ENCODE results near the gene MTG1.
"Not testable (repeated sequence)": the region's sequence is repeated elsewhere in the genome, so short reads cannot be mapped to it uniquely, and the experiment has no call there.

MTG1 gene

DNA sequence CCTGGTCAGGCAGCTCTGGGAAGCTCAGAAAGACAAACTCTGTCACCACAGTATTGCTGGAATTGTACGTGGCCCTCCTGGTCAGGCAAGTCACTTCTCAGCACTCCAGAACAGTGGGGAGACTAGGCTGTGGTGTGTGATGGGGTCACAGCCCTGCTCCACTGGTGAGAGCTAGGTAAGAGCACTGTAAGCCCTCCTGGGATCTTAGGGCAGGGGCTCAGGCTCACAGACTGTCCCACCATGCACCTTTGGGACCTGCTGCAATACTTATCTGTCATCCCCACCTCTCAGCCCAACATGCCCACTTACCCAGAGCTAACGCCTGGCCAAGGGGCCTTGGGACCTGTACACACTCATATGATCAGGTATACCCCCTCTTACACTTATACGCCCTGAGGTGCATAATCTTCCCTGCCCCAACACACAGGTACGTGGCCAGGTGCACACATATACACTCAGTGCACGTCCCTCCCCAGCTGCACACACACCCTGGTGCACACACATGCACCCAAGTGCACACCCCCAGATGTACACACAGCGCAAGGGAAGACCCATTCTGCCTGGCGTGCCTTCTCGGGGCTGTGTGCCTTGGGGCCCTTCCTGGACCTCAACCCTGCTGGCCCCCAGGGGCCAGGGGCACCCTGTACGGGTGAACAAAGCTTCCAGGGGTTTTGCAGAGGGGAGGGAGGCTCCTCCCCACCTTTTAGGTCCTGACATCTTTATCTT lies 38.1 kb downstream of the MTG1 start:
- not testable (repeated sequence) for FAIRE-seq

DNA sequence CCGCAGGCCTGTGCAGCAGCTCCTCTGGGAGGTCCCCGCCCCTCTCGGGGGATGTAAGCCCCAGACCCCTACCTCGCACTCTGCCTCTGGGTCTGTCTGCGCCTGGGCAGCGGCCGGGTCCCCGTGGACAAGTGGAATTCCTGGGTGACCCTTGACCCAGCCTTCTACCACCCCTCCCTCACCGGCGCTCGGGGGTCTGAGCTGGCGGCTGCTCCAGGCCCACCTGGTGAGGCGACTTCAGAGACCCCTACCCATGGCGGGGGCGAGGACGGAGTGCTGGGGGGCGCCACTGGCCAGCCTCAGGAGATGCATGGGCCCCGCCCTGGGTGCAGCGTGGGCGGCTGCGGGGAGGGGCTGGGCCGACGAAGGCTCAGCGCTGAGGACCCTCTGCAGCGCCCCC lies 38.8 kb downstream of the MTG1 start:
- FAIRE-seq = not testable (repeated sequence)

DNA sequence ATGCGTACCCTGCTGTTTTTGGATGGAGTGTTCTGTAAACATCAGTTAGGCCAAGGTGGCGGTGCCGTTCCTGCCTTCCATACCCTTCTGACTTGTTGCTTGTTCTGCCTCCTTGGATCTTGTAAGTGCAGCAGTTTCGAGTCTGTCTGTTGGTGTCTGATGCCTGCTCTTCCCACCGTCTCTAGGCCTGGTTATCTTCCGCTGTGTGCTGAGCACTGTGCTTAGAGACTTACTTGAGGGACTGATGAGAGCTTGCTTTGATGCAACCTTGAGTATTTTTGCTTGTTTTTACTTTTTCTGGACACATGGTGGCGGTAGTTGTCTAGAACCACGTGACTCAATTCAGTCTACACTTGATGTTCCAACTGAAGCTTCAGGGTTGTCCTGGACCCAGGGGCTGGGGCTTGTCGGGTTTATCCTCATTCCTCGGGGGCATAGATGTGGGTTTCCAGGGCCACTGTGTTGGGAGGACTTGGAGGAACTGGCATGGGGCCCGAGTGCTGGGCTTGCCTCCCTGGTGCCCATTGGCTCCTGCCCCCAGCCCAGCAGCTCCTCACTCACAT lies 44.8 kb downstream of the MTG1 start:
- FAIRE-seq = no peak

DNA sequence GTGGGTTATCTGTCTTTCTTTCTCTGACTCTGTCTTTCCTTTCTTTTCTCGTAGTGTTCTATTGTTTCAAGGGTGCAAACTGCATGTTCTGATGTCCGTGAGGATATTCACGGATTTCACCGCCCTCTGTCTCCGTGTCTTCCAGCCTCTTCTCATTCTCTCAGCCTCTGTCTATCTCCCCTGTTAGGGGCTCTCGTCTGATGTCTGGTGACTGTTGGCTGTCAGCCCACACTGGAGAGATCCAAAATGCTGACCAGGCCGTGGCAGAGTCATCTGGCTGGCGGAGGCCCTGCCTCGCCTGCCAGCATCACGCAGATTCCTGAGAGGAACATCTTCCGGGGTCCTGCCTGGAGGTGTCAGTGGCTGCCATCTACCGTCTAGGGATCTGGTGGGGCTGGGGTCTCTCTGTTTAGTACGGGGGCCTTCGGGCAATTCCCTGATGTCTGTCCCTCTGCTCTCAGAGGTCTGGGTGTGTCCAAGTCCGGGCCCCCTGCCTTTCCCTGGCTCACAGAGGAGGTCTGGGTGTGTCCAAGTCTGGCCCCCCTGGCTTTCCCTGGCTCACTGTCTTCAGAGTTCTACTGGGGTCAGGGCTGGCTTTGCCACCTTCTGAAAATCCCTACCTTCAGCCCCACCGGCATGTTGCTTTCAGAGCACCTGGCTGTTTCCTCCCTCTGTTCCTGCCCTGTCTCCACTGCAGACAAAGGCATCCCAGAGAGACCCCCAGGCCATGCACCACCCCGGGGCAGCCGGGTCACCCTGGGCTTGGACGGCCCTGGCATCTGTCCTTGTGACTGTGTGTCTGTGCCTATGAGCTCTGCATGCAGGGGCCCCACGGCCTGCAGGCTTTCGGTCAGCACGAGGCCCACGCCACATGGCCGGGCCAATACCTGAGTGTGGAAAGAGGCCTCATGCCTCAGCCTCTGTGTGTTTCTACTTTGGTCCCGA lies 45.8 kb downstream of the MTG1 start:
- no peak for FAIRE-seq

DNA sequence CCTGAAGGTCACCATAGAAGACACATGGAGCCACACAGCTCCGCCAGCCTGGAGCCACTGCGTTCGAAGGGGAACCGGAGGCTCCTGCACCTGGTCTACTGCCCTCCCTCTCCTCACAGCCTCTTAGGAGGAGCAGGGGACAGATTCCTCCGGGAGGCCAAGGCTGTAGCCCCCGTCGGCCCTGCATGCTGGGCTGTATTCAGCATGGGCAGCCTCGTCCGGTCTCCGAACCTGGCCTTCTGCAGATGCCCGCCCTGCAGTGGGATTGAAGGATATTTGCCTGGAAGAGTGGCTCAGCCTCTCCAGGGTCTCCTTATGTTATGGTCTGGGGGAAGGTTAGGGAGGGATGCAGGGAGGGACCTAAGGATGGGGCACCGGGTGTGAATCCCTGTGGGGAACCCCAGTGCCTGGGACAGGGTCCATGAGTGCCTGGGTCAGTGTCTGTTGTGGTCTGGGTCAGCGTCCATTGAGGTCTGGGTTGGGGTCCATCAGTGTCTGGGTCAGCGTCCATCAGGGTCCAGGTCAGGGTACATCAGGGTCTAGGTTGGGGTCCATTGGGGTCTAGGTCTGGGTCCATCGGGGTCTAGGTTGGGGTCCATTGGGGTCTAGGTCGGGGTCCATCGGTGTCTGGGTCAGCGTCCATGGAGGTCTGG lies 46.8 kb downstream of the MTG1 start:
- no peak for FAIRE-seq

DNA sequence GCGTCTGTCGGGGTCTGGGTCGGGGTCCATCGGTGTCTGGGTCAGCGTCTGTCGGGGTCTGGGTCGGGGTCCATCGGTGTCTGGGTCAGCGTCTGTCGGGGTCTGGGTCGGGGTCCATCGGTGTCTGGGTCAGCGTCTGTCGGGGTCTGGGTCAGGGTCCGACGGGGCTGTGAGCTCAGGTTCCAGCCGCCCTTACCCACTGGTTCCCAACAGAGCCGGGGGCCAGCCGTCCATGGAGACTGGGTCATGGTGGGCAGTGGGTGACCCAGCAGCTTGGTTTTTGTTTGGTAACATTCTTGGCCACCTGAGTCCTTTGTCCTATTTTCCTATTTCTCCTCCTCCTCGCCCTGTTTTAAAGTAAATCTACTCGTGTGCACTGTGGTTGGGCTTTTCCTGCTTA lies 47.4 kb downstream of the MTG1 start:
- not testable (repeated sequence) for FAIRE-seq

DNA sequence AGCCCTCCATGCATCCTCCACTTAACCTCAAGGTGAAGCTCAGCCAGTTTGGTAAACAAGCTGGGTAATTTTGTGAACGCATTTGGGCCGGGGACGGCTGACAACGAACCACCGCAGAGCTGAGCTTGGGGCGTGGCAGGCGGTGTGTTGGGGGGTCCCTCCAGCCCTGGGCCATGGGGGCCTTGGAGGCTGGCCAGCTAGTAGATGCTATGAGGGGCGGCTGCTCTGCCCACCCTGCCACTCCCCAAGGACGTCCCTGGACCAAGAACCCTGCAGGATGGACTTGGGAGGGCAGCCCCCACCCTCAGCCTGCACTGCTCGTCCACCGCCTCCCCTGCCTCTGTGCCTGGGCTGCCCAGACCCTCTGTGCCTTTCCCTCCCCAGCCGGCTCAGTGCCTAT lies 47.8 kb downstream of the MTG1 start:
- FAIRE-seq = no peak

DNA sequence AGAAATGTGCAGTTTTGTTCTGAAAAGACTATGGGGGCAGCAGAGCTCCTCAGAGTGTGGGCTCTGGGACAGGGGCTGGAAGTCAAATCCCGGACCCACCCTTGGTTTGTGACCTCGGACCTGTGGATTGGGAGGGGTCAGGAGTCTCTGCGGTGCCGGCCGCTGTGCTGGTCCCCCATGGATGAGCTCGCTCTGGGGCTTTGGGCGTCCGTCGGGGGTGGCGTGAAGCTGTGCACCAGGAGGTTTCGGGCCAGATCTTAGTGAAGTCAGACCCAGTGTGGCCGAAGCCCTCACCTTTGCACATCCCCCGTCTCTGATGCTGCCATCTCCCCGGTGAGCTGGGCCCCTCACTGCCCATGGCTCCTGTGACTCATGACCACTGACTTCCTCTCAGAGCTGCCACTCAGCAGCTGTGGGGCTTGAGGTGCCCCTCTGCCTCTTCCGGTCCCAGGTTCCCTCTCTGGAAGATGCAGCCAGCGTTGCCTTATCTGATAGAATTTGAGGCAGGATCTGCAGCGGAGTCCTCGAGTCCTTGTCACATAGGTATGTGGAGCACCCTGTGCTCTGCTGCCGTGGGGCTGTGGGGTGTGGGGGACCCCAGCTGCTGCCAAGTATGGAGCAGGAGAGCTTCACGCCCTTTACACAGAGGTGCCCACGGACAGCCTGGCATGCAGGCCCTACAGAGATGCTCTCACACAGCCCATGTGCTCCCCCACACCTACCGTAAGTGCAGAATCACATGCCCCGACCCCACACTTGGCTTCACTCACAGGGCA lies 48.4 kb downstream of the MTG1 start:
- no peak for FAIRE-seq

DNA sequence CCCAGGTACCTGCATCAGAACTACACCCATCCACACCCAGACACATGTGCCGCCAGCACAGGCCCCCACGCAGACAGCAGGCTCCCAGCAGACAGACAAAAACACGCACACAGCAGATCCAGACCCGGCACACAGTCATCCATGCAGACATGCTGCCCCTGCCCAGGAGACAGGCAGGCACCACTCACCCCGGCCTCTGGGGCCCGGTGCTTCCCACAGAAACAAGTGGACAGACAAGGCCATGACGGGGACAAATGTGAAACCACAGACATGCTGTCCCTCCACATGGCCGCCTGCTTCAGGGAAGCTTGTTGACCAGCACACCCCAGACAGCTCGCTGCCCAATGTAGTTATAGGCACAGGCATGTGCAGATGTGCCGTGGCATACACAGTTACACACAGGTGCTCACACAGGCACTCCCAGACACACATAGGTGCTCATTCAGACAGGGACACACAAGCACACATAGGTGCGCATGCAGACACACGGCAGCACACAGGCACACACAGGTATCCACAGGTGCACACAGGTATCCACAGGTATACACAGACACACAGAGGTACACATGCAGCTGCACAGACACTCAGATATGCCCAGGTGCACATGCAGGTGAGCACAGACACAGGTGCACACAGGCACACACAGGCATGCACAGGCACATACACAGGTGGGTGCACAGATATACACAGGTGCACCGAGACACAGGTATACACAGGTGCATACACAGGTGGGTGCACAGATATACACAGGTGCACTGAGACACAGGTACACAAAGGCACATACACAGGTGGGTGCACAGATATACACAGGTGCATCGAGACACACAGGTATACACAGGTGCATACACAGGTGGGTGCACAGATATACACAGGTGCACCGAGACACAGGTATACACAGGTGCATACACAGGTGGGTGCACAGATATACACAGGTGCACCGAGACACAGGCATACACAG lies 49.3 kb downstream of the MTG1 start:
- FAIRE-seq = no peak

DNA sequence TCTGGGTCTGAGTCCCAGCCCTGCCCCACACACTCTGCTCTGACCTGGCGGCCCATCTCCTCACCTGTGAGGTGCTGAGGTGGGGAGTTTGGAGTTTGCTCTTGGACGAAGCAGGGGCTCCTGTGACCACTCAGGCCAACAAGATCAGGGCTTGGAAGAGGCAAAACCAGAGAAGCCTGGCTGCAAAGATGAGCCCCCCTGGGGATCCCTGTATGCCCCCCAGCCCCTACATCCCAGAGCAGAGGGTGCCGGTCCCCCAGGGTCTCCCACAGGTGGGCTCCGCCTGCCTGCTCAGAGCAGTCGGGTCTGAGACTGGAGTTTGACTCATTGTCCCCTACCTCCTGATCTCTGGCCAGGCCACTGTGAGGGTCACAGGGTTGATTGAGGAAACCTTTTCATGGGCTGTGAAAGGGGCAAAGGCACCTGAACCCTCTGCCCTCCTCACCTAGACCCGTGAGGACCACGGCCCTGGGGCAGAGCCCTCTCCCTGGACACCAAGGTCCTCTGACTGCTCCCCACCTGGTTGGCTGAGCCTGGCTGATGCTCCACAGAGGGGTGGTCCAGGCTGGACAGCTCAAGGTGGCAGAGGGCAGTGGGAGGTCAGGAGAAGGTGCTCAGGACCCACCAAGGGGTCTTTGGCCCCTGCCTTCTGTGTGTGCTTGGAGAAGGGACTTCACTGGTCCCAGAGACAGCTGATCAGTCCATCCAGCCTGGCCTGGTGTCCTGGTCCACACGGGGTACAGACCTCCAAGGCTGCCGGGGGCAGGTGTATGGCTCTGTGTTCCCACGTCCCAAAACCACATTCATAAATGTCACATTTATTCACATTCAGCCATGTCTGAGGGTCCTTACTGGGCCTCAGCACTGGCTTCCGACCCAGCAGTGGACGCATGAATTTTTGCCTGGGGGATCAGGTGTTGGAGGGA lies 50.6 kb downstream of the MTG1 start:
- no peak for FAIRE-seq

DNA sequence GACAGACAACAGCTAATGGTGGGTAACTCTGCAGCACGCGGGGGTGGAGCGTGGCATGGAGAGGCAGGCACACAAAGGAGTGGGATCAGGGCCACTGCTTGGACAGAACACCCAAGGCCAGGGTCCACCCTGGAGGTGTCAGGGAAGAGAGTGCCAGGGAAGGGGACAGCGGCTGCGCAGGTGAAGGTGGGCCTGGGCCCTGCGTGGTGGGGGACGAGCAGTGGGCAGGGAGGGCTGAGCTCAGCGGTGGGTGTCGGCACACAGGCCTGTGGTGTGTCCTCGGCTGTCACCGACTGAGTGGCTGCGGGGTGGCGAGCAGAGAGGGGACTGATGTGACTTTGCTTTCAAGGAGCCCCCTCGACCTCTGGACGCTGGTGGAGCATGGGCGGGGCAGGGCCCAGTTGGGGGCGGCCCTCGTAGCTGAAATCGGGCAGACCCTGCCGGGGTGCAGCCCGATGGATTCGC lies 51.3 kb downstream of the MTG1 start:
- no peak for FAIRE-seq

DNA sequence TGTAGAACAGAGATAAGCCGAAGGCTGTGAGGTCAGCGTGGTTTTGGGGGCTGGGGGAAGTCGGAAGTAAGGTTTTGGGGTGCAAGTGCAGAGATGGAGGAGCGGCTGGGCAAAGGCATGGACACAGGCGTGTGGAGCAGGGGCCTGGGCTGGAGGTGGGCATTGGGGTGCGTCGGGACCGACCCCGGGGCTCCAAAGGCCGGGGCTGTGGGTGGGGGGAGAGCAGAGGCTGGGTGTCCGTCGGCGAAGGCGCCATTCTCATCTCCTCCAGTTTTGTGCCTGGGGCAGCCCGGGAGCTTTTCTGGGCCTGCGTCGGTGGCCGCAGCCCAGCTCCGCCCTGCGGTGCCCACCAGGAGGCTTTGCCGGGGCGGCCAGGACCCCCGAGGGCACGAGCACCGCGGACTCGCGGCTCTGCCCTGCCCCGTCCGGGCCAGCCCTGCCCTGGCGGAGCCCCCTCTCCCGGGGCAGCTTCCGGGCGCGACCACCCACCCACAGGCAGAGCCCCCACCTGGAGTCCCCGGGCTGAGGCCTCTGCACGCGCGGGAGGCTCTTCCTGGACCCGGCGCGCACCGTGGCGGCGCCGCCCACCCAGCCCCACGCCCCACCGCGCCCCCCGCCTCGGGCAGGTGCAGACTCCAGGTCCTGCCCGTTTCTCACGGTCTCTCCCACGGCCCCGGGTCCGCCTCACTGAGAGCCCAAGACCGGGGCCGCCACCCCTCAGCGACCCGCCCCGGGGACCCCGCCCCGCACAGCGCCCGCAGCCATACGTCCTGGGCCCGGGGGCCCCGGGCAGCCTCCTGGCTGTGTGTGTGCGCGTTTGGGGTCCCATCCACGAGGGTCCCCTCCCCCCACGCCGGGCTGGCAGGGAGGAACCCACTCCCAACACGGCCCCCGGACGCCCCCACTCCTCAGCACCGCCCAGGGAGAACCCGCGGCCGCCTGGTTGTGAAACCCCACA lies 52.1 kb downstream of the MTG1 start:
- FAIRE-seq = no peak

DNA sequence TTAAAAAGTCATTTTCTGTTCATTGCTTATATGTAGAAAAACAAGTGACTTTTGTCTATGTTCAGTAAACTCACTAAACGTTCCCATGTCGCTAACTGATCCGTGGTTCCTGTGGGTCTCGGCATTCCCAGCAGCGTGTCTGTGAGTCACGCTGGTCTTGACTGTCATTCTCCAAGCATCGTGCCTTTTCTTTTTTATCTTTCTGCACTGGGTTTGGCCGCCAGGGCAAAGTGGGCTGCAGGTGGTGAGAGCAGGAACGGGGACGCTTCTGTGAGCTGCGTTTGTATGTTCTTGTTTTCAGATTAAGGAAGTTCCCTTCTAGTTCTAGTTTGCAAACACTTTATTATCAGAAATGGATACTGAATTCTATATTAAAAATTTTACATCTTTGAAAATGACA lies 53.0 kb downstream of the MTG1 start:
- FAIRE-seq = no peak

DNA sequence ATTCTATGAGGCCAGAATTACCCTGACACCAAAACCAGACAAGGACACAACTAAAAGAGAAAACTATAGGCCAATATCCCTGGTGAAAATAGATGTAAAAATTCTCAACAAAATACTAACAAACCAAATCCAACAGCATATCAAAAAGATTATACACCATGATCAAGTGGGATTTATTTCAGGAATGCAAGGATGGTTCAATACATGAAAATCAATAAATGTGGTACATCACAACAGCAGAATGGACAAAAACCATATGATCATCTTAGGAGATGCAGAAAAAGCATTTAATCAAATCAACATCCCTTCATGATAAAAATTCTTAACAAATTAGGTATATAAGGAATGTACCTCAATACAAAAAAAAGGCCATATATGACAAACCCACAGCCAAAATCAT lies 54.2 kb downstream of the MTG1 start:
- FAIRE-seq = no peak

DNA sequence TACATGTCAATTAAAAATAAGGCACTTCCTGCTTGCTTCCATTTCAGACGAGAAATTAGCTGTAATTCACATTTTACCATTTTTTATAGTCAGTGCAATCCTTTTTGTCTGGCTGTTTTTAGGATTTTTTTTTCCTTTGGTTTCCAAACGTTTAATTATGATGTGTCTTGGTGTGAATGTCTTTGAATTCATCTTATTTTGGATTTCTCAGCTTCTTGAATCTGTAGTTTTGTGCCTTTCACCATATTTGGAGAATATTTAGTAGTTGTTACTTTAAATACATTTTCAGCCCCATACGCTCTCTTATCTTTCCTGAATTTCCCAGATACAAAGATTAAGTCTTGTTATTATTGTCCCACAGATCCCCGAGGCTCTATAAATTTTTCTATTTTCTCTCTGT lies 57.4 kb downstream of the MTG1 start:
- FAIRE-seq = no peak

DNA sequence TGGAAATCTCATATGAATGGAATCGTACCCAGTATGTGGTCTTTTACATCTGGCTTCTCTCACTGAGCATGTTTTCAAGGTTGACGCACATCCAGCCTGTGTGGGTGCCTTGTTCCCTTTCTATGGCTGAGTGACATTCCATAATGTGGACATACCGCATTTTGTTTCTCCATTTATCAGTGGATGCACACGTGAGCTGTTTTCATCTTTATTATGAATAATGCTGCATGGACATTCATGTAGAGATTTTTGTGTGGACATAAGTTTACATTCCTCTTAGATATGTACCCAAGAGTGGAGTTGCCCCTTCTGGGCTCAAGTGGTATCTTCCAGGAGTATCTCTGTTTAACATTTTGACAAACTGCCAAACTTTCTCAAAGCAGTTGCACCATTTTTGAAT lies 58.5 kb downstream of the MTG1 start:
- no peak for FAIRE-seq

DNA sequence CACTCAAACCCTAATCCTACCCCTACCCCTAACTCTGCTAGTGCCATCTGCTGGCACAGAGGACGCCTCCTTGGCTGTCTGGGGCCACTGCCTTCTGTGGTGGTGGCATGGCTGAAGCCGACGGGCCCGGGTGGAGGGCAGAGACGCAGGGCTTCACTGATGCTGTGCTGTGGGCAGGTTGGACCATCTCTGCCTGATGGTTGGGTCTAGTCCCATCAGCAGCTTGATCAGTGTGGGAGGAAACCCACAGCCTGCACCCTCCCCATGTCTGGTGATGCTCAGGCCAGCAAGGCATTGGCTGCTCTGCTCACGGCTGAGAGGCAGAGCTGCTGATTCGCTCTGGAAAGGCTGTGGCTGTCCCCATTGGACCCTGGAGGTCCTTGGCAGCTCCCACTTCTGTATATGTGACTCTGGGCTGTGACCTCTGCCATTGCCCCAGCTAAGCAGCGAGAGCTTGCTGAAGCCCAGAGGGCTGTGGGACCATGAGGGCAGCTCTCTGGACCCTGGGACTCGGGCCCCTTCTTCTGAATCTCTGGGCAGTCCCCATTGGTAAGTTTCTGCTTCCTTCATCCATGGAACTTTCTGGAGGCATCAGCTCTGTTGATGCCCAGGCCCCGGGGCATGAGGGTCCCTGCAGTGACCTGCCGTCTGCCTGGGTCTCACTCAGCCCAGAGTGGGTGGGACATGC lies 59.7 kb downstream of the MTG1 start, which contains the start of gene SCART1:
Gene SCART1, plus strand, starts transcription at position 430 of the 688 bp plus-strand sequence. Its CDS starts 53 bp downstream, at position 483.
- FAIRE-seq = no peak
